ENCODE results near the gene PTGER1.

DNA sequence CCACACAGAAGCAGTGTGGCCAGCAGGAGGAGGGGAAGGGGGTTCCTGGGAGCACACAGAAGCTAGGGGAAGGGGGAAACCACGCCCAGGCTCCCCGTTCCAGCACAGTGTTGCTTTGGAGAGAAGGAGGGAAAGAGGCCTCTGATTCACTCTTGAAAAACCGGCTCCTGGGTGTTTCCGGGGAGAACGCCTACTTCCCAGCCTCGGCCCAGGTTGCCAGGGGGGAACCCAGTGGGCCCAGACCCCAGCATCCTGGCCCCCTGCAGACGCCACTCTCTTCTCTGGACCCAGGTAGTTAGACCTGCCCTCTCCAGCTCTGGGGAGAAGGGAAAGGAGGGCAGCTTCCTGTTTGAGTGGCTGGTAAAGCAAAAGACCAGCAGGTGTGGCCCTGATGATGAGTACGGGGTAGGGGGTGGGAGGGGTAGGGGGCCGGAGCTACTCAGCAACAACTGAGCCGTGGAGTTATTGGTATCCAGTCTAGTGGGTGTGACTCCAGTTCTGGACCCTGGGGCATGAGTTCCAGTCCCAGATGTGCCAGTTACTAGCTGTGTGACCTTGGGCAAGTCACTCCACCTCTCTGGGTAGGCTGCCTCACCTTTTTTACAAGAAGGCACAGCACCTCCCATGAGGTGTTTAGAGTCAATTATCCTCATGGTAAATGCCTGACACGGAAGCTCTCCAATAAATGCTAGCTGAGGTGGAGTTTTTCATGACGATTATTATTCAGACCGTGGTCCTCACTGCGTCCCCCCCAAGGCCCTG, 19.9 kb upstream of the PTGER1 start:
- TF ChIP-seq POLR2AphosphoS5 (IDR thresholded peaks at IDR 0.05; ENCODE audit: low read depth, low read length) (no peak), POLR2A (IDR thresholded peaks at IDR 0.05; ENCODE audit: low read depth, low read length) (no peak)

Measured in GM12892 (cell line).